Esophagus squamous epithelium (tissue), 4 donors: ENCODE measurements around the gene PTPRM.

ENCODE experiments used
- CTCF ChIP-seq, 6 experiments: fragments of 450-650 bp in 4 of 6; fragments of 200-600 bp in 2 of 6; sonication (generic) in 2 of 6; IDR thresholded peaks; one replicate each; pipeline ENCODE4 v1.5.1; 2016 to 2019; ENCODE audit warnings: antibody characterized with exemption in 6 of 6, mild to moderate bottlenecking in 4 of 6, moderate library complexity in 4 of 6
- POLR2A ChIP-seq, 4 donors: fragments of 450-650 bp; IDR thresholded peaks; one replicate each; pipeline ENCODE4 v1.6.1; 2017; ENCODE audit warnings: antibody characterized with exemption in 4 of 4, mild to moderate bottlenecking in 4 of 4, moderate library complexity in 3 of 4

DNA sequence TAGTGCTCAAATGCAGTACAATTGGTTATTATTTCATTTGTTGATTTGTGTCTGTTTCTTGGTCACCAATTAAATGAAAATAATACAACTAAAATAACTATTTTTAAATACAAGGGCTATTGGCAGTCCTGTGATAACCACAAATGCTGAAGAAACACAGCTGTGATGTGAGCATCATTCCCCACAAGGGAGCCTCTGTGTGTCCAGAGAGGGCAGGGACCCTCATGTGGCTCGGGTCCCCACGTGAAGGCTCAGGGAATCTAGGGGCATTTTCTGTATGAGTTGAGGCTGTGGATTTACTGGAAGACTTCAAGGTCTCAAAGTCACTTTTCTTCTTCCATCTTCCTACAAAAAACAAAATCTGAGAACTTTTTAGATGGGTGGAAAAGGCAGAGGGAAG is 726.1 kb downstream of the PTPRM start:
- TF ChIP-seq CTCF (IDR thresholded peaks at IDR 0.05), result no peak
- TF ChIP-seq POLR2A (IDR thresholded peaks at IDR 0.05), result no peak
